Measurements from ENCODE around the gene CHDH.

The CHDH gene

GRCh38 chr3:53789459-53789858 lies 56.8 kb downstream of the CHDH start:
- no peak for DNase-seq (ENCODE audit: low read depth)

- DNase-seq (ENCODE audit: low read depth) = no peak
Measured at GRCh38 chr3:53788038-53788437, 58.2 kb downstream of the CHDH start.

- DNase-seq (ENCODE audit: low read depth) = no peak
Measured at GRCh38 chr3:53787016-53787415, 59.2 kb downstream of the CHDH start.

- DNase-seq (ENCODE audit: low read depth) = no peak
Measured at GRCh38 chr3:53780806-53781205, 65.4 kb downstream of the CHDH start.

GRCh38 chr3:53780171-53780570 lies 66.0 kb downstream of the CHDH start:
- no peak for DNase-seq (ENCODE audit: low read depth)

GRCh38 chr3:53778153-53778552 lies 68.1 kb downstream of the CHDH start:
- DNase-seq (ENCODE audit: low read depth) = no peak

- DNase-seq (ENCODE audit: low read depth) = no peak
Measured at GRCh38 chr3:53777468-53777867, 68.8 kb downstream of the CHDH start.

- no peak for DNase-seq (ENCODE audit: low read depth)
Measured at GRCh38 chr3:53776494-53777101, 69.6 kb downstream of the CHDH start.

GRCh38 chr3:53775834-53776251 lies 70.4 kb downstream of the CHDH start:
- no peak for DNase-seq (ENCODE audit: low read depth)

GRCh38 chr3:53775018-53775417 lies 71.2 kb downstream of the CHDH start:
- no peak for DNase-seq (ENCODE audit: low read depth)

GRCh38 chr3:53774414-53774813 lies 71.8 kb downstream of the CHDH start:
- DNase-seq (ENCODE audit: low read depth) = no peak

GRCh38 chr3:53773611-53774368 lies 72.4 kb downstream of the CHDH start:
- no peak for DNase-seq (ENCODE audit: low read depth)

GRCh38 chr3:53773021-53773436 lies 73.2 kb downstream of the CHDH start:
- DNase-seq (ENCODE audit: low read depth) = no peak

GRCh38 chr3:53772562-53772961 lies 73.7 kb downstream of the CHDH start:
- DNase-seq (ENCODE audit: low read depth) = no peak

- DNase-seq (ENCODE audit: low read depth) = no peak
Measured at GRCh38 chr3:53768478-53769459, 77.5 kb downstream of the CHDH start.

GRCh38 chr3:53766706-53767105 lies 79.5 kb downstream of the CHDH start:
- DNase-seq (ENCODE audit: low read depth) = no peak

GRCh38 chr3:53765753-53766152 lies 80.5 kb downstream of the CHDH start:
- no peak for DNase-seq (ENCODE audit: low read depth)

GRCh38 chr3:53764026-53764775 lies 82.0 kb downstream of the CHDH start:
- DNase-seq (ENCODE audit: low read depth) = no peak

GRCh38 chr3:53763353-53763752 lies 82.9 kb downstream of the CHDH start:
- no peak for DNase-seq (ENCODE audit: low read depth)
